SHP77 (cell line): ENCODE data around the gene PAX2.
"Not testable (repeated sequence)": the region's sequence is repeated elsewhere in the genome, so short reads cannot be mapped to it uniquely, and the experiment has no call there.

Source experiments
- DNase-seq, 2 experiments: peaks; one replicate each; lab custom pipeline; 2025; lab: John Stamatoyannopoulos, UW

The PAX2 gene

DNA sequence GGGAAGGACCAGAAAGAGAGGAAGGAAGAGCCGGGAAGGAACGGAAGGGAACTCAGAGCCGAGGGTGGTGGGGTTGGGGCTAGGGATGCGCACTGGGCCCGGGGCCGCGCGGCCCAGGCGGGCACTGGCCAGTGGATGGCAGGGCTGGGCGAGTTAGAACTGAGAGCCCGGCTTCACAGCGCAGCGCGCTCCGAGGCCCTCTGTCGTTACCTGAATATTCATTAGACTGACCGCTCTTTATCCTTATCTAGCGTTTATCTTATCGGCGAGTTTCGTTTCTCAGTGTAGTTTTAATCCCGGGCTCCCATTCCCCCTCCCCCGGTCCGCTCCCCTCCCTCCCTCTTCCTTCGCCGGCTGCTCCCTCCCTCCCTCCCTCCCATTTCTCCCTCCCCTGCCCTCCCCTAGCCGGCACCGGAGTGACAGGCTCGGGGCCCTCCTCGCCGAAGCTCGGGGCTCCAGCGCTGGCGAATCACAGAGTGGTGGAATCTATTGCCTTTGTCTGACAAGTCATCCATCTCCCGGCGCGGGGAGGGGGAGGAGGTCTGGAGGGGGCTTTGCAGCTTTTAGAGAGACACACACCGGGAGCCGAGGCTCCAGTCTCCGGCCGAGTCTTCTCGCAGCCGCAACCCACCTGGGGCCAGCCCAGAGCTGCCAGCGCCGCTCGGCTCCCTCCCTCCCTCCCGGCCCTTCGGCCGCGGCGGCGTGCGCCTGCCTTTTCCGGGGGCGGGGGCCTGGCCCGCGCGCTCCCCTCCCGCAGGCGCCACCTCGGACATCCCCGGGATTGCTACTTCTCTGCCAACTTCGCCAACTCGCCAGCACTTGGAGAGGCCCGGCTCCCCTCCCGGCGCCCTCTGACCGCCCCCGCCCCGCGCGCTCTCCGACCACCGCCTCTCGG, at the start of gene PAX2:
TSS of gene PAX2 (plus strand) at position 596 of the 895 bp plus-strand sequence. CDS start 679 bp downstream, outside the sequence.
- no peak for DNase-seq

DNA sequence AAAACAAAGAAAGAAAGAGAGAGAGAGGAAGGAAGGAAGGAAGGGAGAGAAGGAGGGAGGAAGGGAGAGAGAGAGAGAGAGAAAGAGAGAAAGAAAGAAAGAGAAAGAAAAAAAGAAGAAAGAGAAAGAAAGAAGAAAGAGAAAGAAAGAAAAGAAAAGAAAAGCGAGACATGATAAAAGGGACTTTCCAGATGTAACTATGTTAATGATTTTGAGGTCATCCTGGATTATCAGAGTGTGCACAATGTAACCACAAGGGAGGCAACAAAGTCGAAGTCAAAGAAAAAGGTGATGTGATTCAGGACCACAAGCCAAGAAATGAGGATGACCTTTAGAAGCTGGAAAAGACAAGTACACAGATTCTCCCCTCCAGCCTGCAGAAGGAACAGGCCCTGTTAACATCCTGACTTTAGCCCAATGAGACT, 48.9 kb upstream of the PAX2 start:
- no peak for DNase-seq

GRCh38 chr10:100697070-100697469, 48.3 kb upstream of the PAX2 start:
- no peak for DNase-seq

DNA sequence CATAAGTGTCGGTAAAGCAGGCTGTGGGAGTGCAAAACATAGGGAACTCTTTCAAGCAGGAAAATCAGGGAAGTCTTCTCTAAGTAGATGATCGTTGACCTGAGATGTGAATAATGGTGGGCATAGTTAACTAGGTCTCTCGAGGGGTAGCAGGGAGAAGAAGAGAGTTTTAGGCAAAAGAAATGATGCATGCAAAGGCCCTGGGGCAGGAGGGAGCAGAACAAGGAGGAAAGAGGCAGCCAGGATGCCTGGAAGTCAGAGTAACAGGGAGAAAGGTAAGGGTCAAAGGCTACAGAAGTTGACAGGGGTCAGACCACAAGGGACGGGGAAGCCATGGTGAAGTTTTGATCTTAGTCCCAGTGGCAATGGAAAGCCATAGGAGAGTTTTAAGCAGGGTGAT, 47.8 kb upstream of the PAX2 start:
- no peak for DNase-seq

DNA sequence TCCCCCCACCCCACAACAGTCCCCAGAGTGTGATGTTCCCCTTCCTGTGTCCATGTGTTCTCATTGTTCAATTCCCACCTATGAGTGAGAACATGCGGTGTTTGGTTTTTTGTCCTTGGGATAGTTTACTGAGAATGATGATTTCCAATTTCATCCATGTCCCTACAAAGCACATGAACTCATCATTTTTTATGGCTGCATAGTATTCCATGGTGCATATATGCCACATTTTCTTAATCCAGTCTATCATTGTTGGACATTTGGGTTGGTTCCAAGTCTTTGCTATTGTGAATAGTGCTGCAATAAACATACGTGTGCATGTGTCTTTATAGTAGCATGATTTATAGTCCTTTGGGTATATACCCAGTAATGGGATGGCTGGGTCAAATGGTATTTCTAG, 43.7 kb upstream of the PAX2 start:
- not testable (repeated sequence) for DNase-seq

DNA sequence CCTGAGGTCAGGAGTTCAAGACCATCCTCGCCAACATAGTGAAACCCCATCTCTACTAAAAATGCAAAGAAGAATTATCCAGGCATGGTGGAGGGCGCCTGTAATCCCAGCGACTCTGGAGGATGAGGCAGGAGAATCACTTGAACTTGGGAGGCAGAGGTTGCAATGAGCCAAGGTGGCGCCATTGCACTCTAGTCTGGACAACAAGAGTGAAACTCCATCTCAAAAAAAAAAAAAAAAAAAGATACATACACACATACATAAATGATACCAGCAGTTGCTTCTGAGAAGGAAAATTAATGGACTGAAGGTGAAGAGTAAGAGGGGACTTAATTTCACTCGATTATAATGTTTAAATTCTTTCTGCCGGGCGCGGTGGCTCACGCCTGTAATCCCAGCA, 40.2 kb upstream of the PAX2 start:
- no peak for DNase-seq

GRCh38 chr10:100707261-100707848, 38.0 kb upstream of the PAX2 start:
- no peak for DNase-seq

DNA sequence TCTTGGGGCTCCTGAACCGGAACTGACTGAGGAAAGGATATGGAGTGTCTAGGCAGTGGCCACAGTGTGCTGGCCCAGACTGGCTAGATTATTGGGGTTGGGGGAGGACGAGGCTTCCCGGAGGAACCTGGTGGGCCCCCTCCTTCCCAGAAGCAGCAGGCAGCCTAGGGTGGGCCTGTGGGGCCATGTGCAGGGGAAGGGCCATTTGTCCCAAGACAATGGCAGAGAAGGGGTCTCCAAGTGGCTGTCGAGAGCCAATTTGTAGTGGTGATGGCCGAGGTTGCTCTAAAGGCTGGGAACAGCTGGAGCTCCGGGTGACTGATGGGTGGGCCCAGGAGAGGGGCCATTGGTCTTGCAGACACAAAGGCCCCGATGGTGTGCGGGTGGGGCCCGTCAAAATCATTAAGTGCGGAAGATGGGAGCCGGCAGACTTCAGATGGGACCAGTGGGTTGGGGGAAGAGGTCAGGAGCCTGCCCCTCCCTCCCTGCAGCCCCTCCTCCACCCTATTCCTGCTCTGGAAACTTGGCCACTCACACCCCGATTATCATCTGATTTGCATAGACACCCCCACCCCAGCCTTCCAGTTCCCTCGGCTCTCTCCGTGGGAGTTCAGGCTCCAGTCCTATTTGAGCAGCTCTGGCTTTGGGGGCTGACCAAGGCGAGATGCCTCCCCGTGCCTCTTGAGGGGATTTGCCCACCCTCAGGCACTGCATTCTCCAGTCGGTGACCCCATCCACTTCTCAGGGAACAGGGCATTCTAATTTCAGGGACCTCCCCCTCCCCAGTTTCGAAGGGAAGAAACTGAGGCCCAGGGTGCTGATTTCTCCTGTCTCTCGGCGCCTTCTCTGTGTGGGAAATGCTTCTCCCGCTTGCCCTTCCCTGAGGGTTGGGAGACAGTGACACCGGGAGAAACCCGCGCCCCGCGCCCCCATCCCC, 36.0 kb upstream of the PAX2 start:
- DNase-seq = no peak

DNA sequence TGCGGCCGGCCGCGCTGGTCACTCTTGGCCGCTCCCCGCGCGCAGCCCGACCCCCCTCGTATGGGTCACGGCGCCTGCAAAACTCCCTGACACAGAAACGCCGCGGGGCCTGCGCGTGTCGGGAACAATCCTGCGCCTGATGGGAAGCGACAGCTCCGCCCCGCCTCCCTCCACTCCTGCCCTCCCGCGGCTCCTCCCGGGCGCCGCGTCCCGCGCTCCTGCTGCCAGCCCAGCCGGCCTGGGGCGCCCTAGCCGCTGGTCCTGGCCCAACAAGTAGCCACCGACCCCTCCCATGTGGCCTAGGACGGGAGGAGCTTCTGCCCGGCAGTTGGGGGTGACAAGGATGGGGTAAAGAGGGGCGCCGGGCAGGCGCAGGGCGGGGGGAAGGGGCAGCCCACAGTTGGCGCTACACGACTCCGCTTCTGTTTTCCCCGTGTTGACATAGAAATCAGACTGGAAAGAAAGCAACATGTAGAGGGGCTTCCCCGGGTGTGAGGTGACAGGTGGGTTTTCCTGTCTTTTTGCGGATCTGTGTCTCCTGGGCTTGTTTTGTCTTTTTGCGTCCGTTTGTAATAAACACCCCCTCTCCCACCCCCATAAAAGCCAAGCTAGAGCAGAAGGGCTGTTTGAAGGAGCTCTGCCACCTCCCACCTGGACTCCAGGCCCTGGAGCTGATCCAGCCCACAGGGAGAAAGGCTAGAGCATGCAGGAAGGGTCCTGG, 35.1 kb upstream of the PAX2 start:
- peak in 1 of 2 experiments; percentile 8 for DNase-seq

DNA sequence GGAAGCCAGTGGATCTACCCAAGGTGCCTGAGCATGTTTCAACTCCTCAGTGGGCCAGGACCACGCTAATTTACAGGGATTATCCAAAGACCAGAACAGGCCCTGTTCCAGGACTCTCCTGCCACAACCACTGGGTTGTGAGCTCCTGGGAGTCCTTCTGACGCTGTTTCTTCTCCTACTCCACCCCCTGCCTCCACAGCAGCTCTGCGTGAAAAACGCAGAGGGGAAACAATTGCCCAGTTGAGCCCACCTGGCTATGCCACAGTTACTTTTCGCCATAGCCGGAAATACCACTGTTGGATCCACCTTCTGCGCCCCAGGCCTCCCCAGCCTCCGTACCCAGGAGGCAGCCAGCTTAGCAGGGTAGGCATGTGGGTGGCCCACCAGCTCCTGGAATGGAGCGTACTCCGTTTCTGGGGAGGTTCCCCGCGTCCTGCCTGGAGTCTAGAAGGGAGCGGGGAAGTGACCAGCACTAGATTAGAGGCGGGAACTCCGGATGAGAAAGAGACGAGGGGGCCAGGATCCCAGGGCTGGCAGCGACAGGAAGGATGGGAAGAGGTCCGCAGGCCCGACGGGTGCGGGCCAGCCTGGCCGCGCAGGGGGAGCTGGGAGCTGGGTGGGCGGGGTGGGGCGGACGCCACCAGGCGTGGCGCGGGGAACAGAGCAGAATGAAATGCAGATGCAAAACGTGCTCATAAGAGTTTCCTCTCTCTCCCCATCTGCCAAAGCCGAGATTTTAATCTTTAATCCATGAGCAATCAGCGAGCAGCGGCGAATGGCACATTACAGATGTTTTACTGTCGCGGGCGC, 32.1 kb upstream of the PAX2 start:
- DNase-seq = no peak

GRCh38 chr10:100713859-100714565, 31.4 kb upstream of the PAX2 start:
- no peak for DNase-seq

- no peak for DNase-seq
Observed at GRCh38 chr10:100714566-100714950, 30.8 kb upstream of the PAX2 start.

GRCh38 chr10:100715101-100715444, 30.3 kb upstream of the PAX2 start:
- no peak for DNase-seq

- DNase-seq = no peak
Observed at GRCh38 chr10:100715445-100716385, 29.7 kb upstream of the PAX2 start.

- DNase-seq = no peak
Observed at GRCh38 chr10:100717166-100717565, 28.2 kb upstream of the PAX2 start.

GRCh38 chr10:100718197-100718742, 27.1 kb upstream of the PAX2 start:
- DNase-seq = no peak

DNA sequence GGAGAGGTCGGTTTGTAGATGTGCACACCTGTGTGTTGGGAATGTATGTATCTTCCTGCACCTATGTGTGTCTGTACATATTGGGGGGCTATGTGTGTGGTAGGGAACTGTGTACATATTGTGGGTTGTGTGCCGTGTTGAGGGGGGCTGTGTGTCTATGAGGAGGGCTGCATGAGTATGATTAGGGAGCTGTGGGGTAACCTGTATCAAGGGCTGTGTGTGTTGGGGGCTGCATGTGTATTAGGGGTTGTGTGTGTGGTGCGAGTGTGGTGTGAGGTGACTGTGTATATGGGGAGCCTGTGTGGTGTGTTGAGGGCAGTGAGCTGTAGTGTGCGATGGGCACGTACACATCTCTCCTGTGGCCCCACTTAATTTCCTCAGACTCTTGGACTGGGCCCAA, 22.2 kb upstream of the PAX2 start:
- DNase-seq = no peak

GRCh38 chr10:100723770-100724530, 21.4 kb upstream of the PAX2 start:
- no peak for DNase-seq
